Stomach (tissue), 9 donors: ENCODE results near the gene ATP13A3. TPM values are rescaled to one million over a fixed set of nuclear protein-coding genes. Genes with fewer than 3 reads are reported as not detected.
"Not testable (repeated sequence)": the region's sequence is repeated elsewhere in the genome, so short reads cannot be mapped to it uniquely, and the experiment has no call there.

Source experiments
- DNase-seq, 2 donors: peaks; one replicate each; pipeline versions ENCODE4 v3.0.0 to v3.0.0-alpha.2; 2013 to 2019
- H3K27ac ChIP-seq, 5 donors: fragments of 200-600 bp in 4 of 5; sonication (generic) in 4 of 5; one replicate each; pipeline ENCODE4 v1.5.1; 2013 to 2019; ENCODE audit warnings: mild to moderate bottlenecking in 1 of 5, moderate library complexity in 1 of 5
- H3K27me3 ChIP-seq, 3 donors: fragments of 200-600 bp; sonication (generic); one replicate each; pipeline ENCODE4 v1.5.1; 2017 to 2019; ENCODE audit warnings: mixed run types in 1 of 3
- H3K36me3 ChIP-seq, 4 donors: fragments of 200-600 bp; sonication (generic); 1 replicate in 3 of 4; 2 replicates in 1 of 4; pipeline ENCODE4 v1.5.1; 2016 to 2019
- H3K4me1 ChIP-seq, 4 donors: fragments of 200-600 bp; sonication (generic); one replicate each; pipeline ENCODE4 v1.5.1; 2016 to 2019
- H3K4me3 ChIP-seq, 4 donors: fragments of 200-600 bp; sonication (generic) in 3 of 4; one replicate each; pipeline ENCODE4 v1.5.1; 2016 to 2019; ENCODE audit warnings: mild to moderate bottlenecking in 1 of 4
- H3K9me3 ChIP-seq, 4 donors: fragments of 200-600 bp; sonication (generic); one replicate each; pipeline ENCODE4 v1.5.1; 2016 to 2019
- CTCF ChIP-seq, 7 experiments: fragments of 450-650 bp in 4 of 7; fragments of 200-600 bp in 3 of 7; sonication (generic) in 3 of 7; IDR thresholded peaks; one replicate each; pipeline ENCODE4 v1.5.1; 2016 to 2019; ENCODE audit warnings: antibody characterized with exemption in 7 of 7, control low read depth in 2 of 7, mild to moderate bottlenecking in 1 of 7
- EP300 ChIP-seq: sonication (generic); formaldehyde crosslinking; IDR thresholded peaks from one replicate; pipeline ENCODE4 v1.6.1; 2017; ENCODE audit warnings: antibody characterized with exemption
- POLR2A ChIP-seq, 4 donors: fragments of 450-650 bp; IDR thresholded peaks; one replicate each; pipeline ENCODE4 v1.6.1; 2016; ENCODE audit warnings: antibody characterized with exemption in 4 of 4, control low read depth in 2 of 4, mild to moderate bottlenecking in 1 of 4, moderate library complexity in 1 of 4
- POLR2AphosphoS5 ChIP-seq, 3 donors: sonication (generic); formaldehyde crosslinking; IDR thresholded peaks; one replicate each; pipeline ENCODE4 v1.6.1; 2016; ENCODE audit warnings: antibody characterized with exemption in 3 of 3
- WGBS, 5 donors: extraction: QIAGEN DNeasy Blood & Tissue Kit in 3 of 5; methylation state at CpG; one replicate each; pipeline versions ENCODE4 v1.1.5 to v1.1.7; 2013 to 2018; 5-methylcytosine and 5-hydroxymethylcytosine counted together
- intact Hi-C: fragments of 100-400 bp; cut with DNase I; formaldehyde crosslinking; loops from one replicate; pipeline ENCODE4 v1.15.1; 2023; ENCODE audit warnings: low total_unique reads
- polyA plus RNA-seq, 3 donors: library from polyadenylated mRNA; stranded (reverse); fragments of 200-250 nt; gene quantifications; one replicate each; pipeline ENCODE4 v1.2.3, GENCODE V29; 2013
- total RNA-seq, 5 donors: library from RNA; depleted of rRNA; stranded (reverse); fragments of >200 nt; gene quantifications; one replicate each; pipeline versions ENCODE4 v1.1.0 to v1.2.3, GENCODE V29; 2014 to 2016
- donor health status: healthy with polysubstance abuse.
- donor health status: Bipolar disorder and iron deficiency.
- donor health status: healthy.

The ATP13A3 gene
- total and polyA plus RNA-seq, 8 donors: 11.2 to 332 (median 21.4) TPM

DNA sequence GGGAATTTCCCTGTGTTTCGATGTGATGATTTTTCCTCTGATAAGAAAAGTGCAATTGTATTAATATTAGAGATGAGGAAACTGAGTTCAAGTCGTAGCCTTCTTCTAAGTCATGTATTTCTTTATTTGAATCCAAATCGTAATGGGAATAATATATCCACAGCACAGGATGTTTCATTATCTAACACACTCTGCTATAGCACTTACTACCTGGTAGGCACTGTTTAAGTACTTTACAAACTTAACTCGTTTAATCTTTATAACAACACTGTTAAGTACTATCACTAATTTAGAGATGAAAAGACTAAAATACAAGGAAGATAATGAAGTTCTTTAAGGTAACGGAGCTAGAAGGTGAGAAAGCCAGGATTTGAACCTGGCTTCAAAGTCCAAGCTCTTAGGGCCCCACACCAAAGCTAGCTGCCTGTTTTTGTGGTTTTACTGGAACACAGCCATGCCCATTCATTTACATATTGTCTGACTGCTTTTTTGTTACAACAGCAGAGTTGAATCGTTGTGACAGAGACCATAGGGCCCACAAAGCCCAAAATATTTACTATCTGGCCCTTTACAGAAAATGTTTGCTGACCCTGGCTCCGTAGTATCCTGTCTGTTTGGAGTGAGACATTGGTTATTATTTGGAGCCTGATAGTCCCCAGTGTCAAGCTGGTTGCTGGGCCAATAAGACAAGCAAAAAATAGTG, 9.6 kb upstream of the ATP13A3 start:
- no peaks in the 10 kb centered on the region for H3K36me3 ChIP-seq
- H3K27me3 ChIP-seq: no peaks in the 10 kb centered on the region
- H3K27ac ChIP-seq: no peak overlapping the region
- no peaks in the 10 kb centered on the region for H3K9me3 ChIP-seq
- no peak for DNase-seq
- H3K4me1 ChIP-seq: peaks cover 8 to 39% (median 27%) of the 10 kb centered on the region in 4 donors
- WGBS, 5 donors: 46 to 52% (median 48%) methylated on average over 7 of the region's 7 CpGs
- H3K4me3 ChIP-seq: no peak overlapping the region
- intact Hi-C loops: no loop called here
- no peak for TF ChIP-seq EP300
- TF ChIP-seq POLR2AphosphoS5 (IDR thresholded peaks at IDR 0.05): no peak
- no peak for TF ChIP-seq CTCF (IDR thresholded peaks at IDR 0.05)
- no peak for TF ChIP-seq POLR2A (IDR thresholded peaks at IDR 0.05)

DNA sequence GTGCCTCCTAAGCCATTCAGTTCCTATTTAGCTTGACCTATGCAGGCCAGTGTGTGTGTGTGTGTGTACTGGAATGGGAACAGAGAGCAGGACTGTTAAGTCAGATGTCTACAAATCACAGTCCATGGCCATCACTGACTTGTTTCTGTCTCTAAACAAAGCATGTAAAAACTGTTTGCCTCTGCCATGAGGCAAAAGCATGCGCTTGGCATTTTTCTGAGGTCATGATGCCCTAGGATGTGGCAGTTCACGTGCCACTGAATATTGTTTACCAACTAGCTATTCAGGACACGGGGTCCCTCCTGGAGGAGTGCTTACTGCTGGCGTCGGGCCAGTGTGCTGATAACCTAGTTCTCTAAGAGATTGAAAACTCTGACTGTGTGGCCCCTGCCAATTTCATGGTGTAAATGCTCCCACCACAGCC, 8.2 kb upstream of the ATP13A3 start:
- H3K27me3 ChIP-seq: no peaks in the 10 kb centered on the region
- no peaks in the 10 kb centered on the region for H3K36me3 ChIP-seq
- peak; percentile 68 to 70 for DNase-seq
- peaks cover 8 to 44% (median 27%) of the 10 kb centered on the region in 4 donors for H3K4me1 ChIP-seq
- WGBS, 5 donors: 27 to 67% (median 42%) methylated on average over 5 of the region's 5 CpGs
- TF ChIP-seq CTCF (IDR thresholded peaks at IDR 0.05): peak in 1 of 7 experiments; percentile 6
- no peak for TF ChIP-seq EP300
- peak in 1 of 3 donors; percentile 13 for TF ChIP-seq POLR2AphosphoS5 (IDR thresholded peaks at IDR 0.05)
- no peak for TF ChIP-seq POLR2A (IDR thresholded peaks at IDR 0.05)
- intact Hi-C loops: no loop called here
- H3K27ac ChIP-seq: peak overlapping the region in 4 of 5 donors; percentile 41 to 63 (median 56)
- no peak overlapping the region for H3K4me3 ChIP-seq
- H3K9me3 ChIP-seq: no peaks in the 10 kb centered on the region

DNA sequence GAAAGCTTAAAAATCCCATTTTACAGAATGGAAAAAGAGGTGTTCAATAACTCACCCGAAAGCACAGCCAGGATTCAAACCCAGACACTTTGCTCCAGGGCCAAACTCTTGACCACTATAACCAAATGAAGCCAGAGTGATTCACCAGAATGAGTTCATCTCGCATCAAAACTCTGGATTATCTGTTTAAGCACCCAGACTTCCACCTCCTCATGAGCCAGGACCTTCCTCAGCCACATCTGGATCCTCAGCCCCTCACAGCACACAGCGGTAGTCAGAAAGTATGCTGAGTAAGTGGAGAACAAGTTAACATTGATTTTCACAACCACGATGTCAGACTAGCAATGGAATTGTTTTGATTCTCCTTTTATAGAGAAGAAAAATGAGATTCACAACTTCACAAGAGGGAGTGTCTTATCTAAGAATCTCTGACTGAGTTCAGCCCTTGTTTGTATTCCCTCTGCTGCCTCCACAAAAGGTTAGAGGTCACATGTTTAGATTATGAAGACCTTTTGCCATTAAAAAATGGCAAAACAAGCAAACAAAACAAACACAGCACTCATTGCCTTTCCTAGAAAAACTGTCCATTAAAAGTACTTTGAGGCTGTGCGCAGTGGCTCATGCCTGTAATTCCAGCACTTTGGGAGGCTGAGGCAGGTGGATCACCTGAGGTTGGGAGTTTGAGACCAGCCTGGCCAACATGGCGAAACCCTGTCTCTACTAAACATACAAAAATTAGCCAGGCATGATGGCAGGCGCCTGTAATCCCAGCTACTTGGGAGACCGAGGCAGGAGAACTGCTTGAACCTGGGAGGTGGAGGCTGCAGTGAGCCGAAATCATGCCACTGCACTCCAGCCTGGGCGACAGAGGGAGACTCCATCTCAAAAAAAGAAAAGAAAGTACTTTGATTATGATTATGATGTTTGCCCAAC, 7.5 kb upstream of the ATP13A3 start:
- H3K9me3 ChIP-seq, H3K4me3 ChIP-seq, H3K36me3 ChIP-seq, H3K27me3 ChIP-seq, intact Hi-C loops: not testable (repeated sequence)
- WGBS, 5 donors: 37 to 65% (median 60%) methylated on average over 10 of the region's 10 CpGs
- H3K27ac ChIP-seq: peak overlapping the region in 4 of 5 donors; percentile 54 to 63 (median 56)
- H3K4me1 ChIP-seq: peaks cover 8 to 51% (median 27%) of the 10 kb centered on the region in 4 donors
- DNase-seq: peak in 1 of 2 donors; percentile 39

- Histone ChIP-seq H3K4me1 (peaks cover 14 to 67% (median 35%) of the 10 kb centered on the region in 4 donors), H3K9me3 (no peaks in the 10 kb centered on the region), H3K36me3 (no peaks in the 10 kb centered on the region), H3K4me3 (no peak overlapping the region), H3K27ac (peak overlapping the region in 1 of 5 donors; percentile 4), H3K27me3 (no peaks in the 10 kb centered on the region)
- TF ChIP-seq POLR2AphosphoS5 (IDR thresholded peaks at IDR 0.05) (no peak), CTCF (IDR thresholded peaks at IDR 0.05) (no peak), POLR2A (IDR thresholded peaks at IDR 0.05) (no peak), EP300 (no peak)
- intact Hi-C loops: no loop called here
- no peak for DNase-seq
- WGBS, 5 donors: 79 to 89% (median 84%) methylated on average over 5 of the region's 5 CpGs
Measured at GRCh38 chr3:194492001-194492400, 5.2 kb upstream of the ATP13A3 start.
